ENCODE measurements around the gene MRPL41. TPM values are rescaled to one million over a fixed set of nuclear protein-coding genes. Genes with fewer than 3 reads are reported as not detected.
A peak's percentile ranks its signal among the peaks of the same experiment; 100 is the strongest.

MRPL41 gene
- total and polyA plus RNA-seq, 2 experiments from 2014 or later = 32.8 to 146 TPM

DNA sequence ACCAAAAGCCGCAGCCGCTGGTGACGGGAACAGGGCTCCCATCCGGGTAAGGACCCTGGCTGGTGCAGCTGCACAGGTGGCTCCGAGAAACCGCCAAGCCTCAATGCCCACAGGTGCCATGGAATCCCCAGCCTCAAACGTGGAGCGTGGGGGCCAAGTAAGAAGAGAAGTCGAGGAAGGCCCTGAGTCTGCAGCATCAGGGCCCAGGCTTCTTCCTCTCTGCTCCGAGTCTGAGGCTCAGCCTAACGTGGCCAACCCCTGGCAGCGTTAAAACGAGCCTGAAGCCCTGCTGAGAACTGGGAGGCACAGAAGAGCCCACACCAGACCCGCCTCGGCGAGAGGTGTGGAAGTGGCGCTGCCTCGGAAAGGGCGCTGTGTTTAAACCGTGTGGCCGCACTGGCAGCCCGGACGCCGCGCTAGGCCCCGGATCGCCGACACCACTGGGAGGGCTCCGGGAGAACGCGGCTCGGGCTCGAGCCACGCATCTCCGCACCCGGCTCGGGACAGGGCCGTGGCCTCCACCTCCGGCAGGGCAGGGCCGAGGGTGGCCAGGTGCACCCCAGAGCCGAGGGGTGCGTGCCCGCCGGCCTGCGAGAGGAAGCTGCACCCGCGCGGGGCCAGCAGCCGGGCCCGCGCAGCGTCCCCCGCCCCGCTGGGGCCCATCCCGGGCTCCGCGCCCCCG is 37.9 kb downstream of the MRPL41 start:
- H3K27me3 Mint-ChIP-seq (ENCODE audit: insufficient read depth, low read depth, poor library complexity) = peaks cover 15% of the 10 kb centered on the region
- H3K9me3 Mint-ChIP-seq = peaks cover 2% of the 10 kb centered on the region; the same call in 1 of the 3 replicates
- Histone ChIP-seq H3K27ac (ENCODE audit: low read depth) (no peak overlapping the region), H2AFZ (no peak overlapping the region), H3K4me2 (peak overlapping the region; percentile 87), H3K4me3 (peak overlapping the region; percentile 79), H3K79me2 (replicated peaks; ENCODE audit: insufficient read depth) (peaks cover 17% of the 10 kb centered on the region), H3K27me3 (ENCODE audit: insufficient read depth) (no peaks in the 10 kb centered on the region), H3K9me2 (ENCODE audit: insufficient read depth) (no peaks in the 10 kb centered on the region), H3K4me1 (ENCODE audit: insufficient read depth) (peaks cover 9% of the 10 kb centered on the region), H3K36me3 (ENCODE audit: insufficient read depth) (peaks cover 15% of the 10 kb centered on the region), H3F3A (replicated peaks; ENCODE audit: low read depth) (0 out of 2 replicates have a peak, but pooled peaks cover 7% of the 10 kb centered on the region), H4K20me1 (replicated peaks; ENCODE audit: insufficient read depth) (peaks cover 14% of the 10 kb centered on the region; the same call in 1 of the 2 replicates)
- H3K27ac Mint-ChIP-seq = no peak overlapping the region
- TF ChIP-seq CREB1 (CRISPR knock-in tag; IDR thresholded peaks at IDR 0.05; ENCODE audit: low read depth) (no peak), POLR2AphosphoS5 (IDR thresholded peaks at IDR 0.05; ENCODE audit: low read depth) (no peak), EZH2phosphoT487 (IDR thresholded peaks at IDR 0.05; ENCODE audit: unreplicated experiment) (no peak), ZNF114 (CRISPR knock-in tag; IDR thresholded peaks at IDR 0.05) (no peak), EZH2 (IDR thresholded peaks at IDR 0.05; ENCODE audit: low read depth, unreplicated experiment) (no peak)
- TF ChIP-seq, protein P1, sequence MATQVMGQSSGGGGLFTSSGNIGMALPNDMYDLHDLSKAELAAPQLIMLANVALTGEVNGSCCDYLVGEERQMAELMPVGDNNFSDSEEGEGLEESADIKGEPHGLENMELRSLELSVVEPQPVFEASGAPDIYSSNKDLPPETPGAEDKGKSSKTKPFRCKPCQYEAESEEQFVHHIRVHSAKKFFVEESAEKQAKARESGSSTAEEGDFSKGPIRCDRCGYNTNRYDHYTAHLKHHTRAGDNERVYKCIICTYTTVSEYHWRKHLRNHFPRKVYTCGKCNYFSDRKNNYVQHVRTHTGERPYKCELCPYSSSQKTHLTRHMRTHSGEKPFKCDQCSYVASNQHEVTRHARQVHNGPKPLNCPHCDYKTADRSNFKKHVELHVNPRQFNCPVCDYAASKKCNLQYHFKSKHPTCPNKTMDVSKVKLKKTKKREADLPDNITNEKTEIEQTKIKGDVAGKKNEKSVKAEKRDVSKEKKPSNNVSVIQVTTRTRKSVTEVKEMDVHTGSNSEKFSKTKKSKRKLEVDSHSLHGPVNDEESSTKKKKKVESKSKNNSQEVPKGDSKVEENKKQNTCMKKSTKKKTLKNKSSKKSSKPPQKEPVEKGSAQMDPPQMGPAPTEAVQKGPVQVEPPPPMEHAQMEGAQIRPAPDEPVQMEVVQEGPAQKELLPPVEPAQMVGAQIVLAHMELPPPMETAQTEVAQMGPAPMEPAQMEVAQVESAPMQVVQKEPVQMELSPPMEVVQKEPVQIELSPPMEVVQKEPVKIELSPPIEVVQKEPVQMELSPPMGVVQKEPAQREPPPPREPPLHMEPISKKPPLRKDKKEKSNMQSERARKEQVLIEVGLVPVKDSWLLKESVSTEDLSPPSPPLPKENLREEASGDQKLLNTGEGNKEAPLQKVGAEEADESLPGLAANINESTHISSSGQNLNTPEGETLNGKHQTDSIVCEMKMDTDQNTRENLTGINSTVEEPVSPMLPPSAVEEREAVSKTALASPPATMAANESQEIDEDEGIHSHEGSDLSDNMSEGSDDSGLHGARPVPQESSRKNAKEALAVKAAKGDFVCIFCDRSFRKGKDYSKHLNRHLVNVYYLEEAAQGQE (IDR thresholded peaks at IDR 0.05; ENCODE audit: unreplicated experiment) = no peak
- TF ChIP-seq, protein P2, sequence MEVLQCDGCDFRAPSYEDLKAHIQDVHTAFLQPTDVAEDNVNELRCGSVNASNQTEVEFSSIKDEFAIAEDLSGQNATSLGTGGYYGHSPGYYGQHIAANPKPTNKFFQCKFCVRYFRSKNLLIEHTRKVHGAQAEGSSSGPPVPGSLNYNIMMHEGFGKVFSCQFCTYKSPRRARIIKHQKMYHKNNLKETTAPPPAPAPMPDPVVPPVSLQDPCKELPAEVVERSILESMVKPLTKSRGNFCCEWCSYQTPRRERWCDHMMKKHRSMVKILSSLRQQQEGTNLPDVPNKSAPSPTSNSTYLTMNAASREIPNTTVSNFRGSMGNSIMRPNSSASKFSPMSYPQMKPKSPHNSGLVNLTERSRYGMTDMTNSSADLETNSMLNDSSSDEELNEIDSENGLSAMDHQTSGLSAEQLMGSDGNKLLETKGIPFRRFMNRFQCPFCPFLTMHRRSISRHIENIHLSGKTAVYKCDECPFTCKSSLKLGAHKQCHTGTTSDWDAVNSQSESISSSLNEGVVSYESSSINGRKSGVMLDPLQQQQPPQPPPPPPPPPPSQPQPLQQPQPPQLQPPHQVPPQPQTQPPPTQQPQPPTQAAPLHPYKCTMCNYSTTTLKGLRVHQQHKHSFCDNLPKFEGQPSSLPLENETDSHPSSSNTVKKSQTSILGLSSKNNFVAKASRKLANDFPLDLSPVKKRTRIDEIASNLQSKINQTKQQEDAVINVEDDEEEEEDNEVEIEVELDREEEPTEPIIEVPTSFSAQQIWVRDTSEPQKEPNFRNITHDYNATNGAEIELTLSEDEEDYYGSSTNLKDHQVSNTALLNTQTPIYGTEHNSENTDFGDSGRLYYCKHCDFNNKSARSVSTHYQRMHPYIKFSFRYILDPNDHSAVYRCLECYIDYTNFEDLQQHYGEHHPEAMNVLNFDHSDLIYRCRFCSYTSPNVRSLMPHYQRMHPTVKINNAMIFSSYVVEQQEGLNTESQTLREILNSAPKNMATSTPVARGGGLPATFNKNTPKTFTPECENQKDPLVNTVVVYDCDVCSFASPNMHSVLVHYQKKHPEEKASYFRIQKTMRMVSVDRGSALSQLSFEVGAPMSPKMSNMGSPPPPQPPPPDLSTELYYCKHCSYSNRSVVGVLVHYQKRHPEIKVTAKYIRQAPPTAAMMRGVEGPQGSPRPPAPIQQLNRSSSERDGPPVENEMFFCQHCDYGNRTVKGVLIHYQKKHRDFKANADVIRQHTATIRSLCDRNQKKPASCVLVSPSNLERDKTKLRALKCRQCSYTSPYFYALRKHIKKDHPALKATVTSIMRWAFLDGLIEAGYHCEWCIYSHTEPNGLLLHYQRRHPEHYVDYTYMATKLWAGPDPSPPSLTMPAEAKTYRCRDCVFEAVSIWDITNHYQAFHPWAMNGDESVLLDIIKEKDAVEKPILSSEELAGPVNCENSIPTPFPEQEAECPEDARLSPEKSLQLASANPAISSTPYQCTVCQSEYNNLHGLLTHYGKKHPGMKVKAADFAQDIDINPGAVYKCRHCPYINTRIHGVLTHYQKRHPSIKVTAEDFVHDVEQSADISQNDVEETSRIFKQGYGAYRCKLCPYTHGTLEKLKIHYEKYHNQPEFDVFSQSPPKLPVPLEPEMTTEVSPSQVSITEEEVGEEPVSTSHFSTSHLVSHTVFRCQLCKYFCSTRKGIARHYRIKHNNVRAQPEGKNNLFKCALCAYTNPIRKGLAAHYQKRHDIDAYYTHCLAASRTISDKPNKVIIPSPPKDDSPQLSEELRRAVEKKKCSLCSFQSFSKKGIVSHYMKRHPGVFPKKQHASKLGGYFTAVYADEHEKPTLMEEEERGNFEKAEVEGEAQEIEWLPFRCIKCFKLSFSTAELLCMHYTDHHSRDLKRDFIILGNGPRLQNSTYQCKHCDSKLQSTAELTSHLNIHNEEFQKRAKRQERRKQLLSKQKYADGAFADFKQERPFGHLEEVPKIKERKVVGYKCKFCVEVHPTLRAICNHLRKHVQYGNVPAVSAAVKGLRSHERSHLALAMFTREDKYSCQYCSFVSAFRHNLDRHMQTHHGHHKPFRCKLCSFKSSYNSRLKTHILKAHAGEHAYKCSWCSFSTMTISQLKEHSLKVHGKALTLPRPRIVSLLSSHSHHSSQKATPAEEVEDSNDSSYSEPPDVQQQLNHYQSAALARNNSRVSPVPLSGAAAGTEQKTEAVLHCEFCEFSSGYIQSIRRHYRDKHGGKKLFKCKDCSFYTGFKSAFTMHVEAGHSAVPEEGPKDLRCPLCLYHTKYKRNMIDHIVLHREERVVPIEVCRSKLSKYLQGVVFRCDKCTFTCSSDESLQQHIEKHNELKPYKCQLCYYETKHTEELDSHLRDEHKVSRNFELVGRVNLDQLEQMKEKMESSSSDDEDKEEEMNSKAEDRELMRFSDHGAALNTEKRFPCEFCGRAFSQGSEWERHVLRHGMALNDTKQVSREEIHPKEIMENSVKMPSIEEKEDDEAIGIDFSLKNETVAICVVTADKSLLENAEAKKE (CRISPR knock-in tag; IDR thresholded peaks at IDR 0.05) = no peak
- ATAC-seq (peak; percentile 5; the same call in 2 of the 3 replicates), DNase-seq (ENCODE audit: low spot score) (peak; percentile 25)
- H3K4me3 Mint-ChIP-seq = peak overlapping the region; percentile 88
- H3K4me1 Mint-ChIP-seq = peaks cover 5% of the 10 kb centered on the region; the same call in 2 of the 3 replicates
- peaks cover 43% of the 10 kb centered on the region for H3K36me3 Mint-ChIP-seq (ENCODE audit: low read depth)
